ENCODE data around the gene SND1.

SND1 gene

DNA sequence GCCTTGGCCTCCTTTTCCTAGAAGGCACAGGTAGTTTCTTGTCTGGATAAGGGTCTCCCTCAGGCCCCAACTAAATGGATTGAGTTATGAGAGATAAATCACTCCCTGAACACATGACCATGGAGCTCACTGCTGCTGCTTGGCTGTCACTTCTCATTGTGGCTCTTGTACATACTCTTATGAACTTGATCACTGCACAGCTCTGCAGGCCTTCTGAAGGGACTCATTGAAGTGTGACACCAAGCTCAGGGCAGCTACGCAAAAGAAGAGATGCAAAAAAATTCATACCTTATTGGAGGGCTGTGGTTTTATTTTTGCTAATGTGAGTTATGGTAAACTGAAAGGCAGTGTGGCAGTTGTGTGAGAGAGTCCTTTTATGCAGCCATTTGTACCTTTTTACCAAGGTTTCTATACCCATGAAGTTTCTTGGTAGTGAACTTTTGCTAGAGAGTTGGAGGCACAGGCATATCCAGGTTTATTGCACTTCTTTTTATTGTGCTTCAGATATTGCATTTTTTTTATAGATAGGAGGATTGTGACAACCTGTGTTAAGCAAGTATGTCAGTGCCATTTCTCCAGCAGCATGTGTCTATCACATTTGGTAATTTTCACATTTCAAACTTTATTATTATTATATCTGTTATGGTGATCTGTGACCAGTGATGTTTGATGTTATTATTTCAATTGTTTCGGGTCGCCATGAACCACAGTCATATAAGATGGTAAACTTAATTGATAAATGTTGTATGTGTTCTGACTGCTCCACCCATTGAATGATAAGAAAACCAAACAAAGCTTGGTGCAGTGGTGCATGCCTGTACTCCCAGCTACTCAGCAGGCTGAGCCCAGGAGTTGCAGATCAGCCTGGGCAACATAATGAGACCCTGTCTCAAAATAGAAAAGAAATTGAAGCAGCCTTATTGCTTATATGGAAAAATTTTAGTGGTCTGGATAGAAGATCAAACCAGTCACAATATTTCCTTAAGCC lies 278.6 kb downstream of the SND1 start:
- DNase-seq (ENCODE audit: low read depth) = no peak
- no peak overlapping the region for H3K4me3 ChIP-seq (ENCODE audit: low read depth, low read length)

- no peak for DNase-seq (ENCODE audit: low read depth)
These were observed 280.1 kb downstream of the SND1 start for GRCh38 chr7:127932076-127932475.

GRCh38 chr7:127932496-127932895 lies 280.5 kb downstream of the SND1 start:
- no peak overlapping the region for H3K4me3 ChIP-seq (ENCODE audit: low read depth, low read length)
- no peak for DNase-seq (ENCODE audit: low read depth)

More at GRCh38 chr7:127932076-127932475, 280.1 kb downstream of the SND1 start:
- H3K4me3 ChIP-seq (ENCODE audit: low read depth, low read length) = no peak overlapping the region

- no peak for DNase-seq (ENCODE audit: low read depth)
- no peak overlapping the region for H3K4me3 ChIP-seq (ENCODE audit: low read depth, low read length)
These were observed 281.2 kb downstream of the SND1 start for GRCh38 chr7:127933146-127933545.

GRCh38 chr7:127934711-127935110 lies 282.7 kb downstream of the SND1 start:
- DNase-seq (ENCODE audit: low read depth) = no peak

DNA sequence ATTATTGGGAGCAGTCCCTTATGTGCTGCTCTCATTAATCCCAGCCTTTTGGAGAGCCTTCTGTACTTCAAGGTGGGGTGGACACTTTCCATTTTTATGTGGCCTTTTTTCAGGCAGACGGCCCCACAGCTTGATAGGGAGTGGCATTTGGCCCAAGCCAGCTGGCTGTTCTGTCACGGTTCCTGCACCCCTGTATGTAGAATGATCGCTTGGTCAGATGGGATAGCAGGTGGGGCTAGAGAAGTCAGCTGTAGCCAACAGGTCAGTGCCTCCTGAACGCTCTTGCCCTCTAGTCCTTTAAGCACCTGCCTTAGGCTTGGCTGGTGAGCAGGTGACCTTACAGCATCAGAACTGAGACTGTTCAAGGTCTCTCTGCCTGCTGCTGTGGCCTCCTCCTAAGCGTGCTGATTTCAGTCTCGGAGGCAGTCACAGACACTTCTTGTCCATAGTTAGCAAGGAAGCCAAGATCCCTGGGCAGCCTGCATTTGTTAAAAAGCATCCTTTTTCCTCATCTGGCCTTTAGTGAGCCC lies 283.9 kb downstream of the SND1 start:
- DNase-seq (ENCODE audit: low read depth) = no peak
- no peak overlapping the region for H3K4me3 ChIP-seq (ENCODE audit: low read depth, low read length)

More at GRCh38 chr7:127934711-127935110, 282.7 kb downstream of the SND1 start:
- no peak overlapping the region for H3K4me3 ChIP-seq (ENCODE audit: low read depth, low read length)

GRCh38 chr7:127937066-127937680 lies 285.2 kb downstream of the SND1 start:
- H3K4me3 ChIP-seq (ENCODE audit: low read depth, low read length) = no peak overlapping the region
- no peak for DNase-seq (ENCODE audit: low read depth)

- peak; percentile 24 for DNase-seq (ENCODE audit: low read depth)
- no peak overlapping the region for H3K4me3 ChIP-seq (ENCODE audit: low read depth, low read length)
These were observed 286.6 kb downstream of the SND1 start for GRCh38 chr7:127938588-127938987.

DNA sequence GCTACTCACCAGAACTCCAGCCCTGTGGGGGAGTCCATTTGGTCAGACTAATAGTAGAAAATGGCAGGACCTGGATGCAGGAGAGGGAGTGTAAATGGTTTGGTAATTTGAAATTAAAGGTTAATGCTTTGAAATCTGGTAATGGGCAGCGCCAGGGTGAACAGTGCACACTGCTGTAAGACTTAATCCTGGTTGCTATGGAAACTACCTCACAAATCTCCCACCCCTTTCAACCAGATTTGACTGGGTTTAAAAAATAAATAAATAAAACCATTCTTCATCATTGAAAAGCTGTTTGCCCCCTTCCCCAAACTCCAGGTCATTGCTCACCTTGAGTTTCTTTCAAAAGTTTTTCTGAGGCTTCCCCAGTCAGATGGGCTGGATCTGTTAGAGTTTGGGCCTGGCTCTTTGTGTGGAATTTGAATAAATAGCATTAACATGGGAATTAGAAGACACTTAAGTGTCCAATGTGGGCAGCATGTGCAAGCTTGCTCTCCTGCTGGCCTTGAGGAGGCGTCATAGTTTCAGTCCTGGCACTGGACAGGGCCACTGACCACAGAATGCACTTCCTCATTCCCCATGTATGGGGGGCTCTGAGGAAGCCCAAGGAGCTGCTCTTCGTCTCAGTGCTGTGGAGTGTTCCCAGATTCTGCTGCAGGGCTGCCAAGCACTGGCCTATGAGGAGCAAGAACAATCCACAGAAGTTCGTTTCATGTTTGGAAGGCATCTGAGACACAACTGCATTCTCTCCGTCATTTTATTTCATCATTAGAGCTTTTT lies 288.6 kb downstream of the SND1 start:
- DNase-seq (ENCODE audit: low read depth) = no peak
- no peak overlapping the region for H3K4me3 ChIP-seq (ENCODE audit: low read depth, low read length)

GRCh38 chr7:127941476-127942210 lies 289.6 kb downstream of the SND1 start:
- DNase-seq (ENCODE audit: low read depth) = no peak

GRCh38 chr7:127943541-127944521 lies 291.8 kb downstream of the SND1 start:
- H3K4me3 ChIP-seq (ENCODE audit: low read depth, low read length) = no peak overlapping the region
- DNase-seq (ENCODE audit: low read depth) = peak; percentile 62

More at GRCh38 chr7:127941476-127942210, 289.6 kb downstream of the SND1 start:
- no peak overlapping the region for H3K4me3 ChIP-seq (ENCODE audit: low read depth, low read length)

GRCh38 chr7:127946111-127946510 lies 294.1 kb downstream of the SND1 start:
- DNase-seq (ENCODE audit: low read depth) = no peak
- no peak overlapping the region for H3K4me3 ChIP-seq (ENCODE audit: low read depth, low read length)

- H3K4me3 ChIP-seq (ENCODE audit: low read depth, low read length) = no peak overlapping the region
- no peak for DNase-seq (ENCODE audit: low read depth)
These were observed 294.9 kb downstream of the SND1 start for GRCh38 chr7:127946847-127947246.

GRCh38 chr7:127948312-127948711 lies 296.3 kb downstream of the SND1 start:
- no peak for DNase-seq (ENCODE audit: low read depth)
- no peak overlapping the region for H3K4me3 ChIP-seq (ENCODE audit: low read depth, low read length)

GRCh38 chr7:127948930-127949329 lies 296.9 kb downstream of the SND1 start:
- no peak for DNase-seq (ENCODE audit: low read depth)
- no peak overlapping the region for H3K4me3 ChIP-seq (ENCODE audit: low read depth, low read length)

GRCh38 chr7:127949769-127950222 lies 297.8 kb downstream of the SND1 start:
- DNase-seq (ENCODE audit: low read depth) = no peak

GRCh38 chr7:127950233-127950935 lies 298.4 kb downstream of the SND1 start:
- no peak overlapping the region for H3K4me3 ChIP-seq (ENCODE audit: low read depth, low read length)
- no peak for DNase-seq (ENCODE audit: low read depth)

More at GRCh38 chr7:127949769-127950222, 297.8 kb downstream of the SND1 start:
- no peak overlapping the region for H3K4me3 ChIP-seq (ENCODE audit: low read depth, low read length)
